Endometrium (tissue), 2 donors: ENCODE measurements around the gene MDN1.
"Not testable (repeated sequence)": the region's sequence is repeated elsewhere in the genome, so short reads cannot be mapped to it uniquely, and the experiment has no call there.

Experiments
- FAIRE-seq: peaks from 2 replicates; lab custom pipeline; 2012; peaks lifted over from hg19 to GRCh38; lab: Jason Lieb, UNC
- donor health status: control.
- donor health status: control.

Gene MDN1

GRCh38 chr6:89643406-89643805 is 176.2 kb downstream of the MDN1 start:
- FAIRE-seq, result no peak

GRCh38 chr6:89642956-89643355 is 176.6 kb downstream of the MDN1 start:
- no peak for FAIRE-seq

- FAIRE-seq, result not testable (repeated sequence)
These were observed 178.0 kb downstream of the MDN1 start for GRCh38 chr6:89641581-89641980.

DNA sequence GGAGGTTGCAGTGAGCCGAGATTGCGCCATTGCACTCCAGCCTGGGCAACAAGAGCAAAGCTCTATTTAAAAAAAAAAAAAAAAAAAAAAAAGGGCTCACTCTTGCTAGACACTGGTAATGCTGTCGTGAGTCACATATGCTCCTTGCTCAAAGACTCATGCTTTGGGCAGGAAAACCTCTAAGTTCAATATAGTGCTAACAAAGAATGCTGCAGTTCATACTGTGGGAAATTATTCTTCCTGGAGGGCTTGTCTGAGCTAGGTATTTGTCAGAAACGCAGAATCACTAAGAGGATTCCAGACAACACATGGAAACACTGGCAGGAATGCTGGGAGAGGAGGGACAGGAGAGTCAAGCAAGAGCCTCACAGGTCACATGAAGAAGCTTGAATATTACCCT is 178.8 kb downstream of the MDN1 start:
- no peak for FAIRE-seq

DNA sequence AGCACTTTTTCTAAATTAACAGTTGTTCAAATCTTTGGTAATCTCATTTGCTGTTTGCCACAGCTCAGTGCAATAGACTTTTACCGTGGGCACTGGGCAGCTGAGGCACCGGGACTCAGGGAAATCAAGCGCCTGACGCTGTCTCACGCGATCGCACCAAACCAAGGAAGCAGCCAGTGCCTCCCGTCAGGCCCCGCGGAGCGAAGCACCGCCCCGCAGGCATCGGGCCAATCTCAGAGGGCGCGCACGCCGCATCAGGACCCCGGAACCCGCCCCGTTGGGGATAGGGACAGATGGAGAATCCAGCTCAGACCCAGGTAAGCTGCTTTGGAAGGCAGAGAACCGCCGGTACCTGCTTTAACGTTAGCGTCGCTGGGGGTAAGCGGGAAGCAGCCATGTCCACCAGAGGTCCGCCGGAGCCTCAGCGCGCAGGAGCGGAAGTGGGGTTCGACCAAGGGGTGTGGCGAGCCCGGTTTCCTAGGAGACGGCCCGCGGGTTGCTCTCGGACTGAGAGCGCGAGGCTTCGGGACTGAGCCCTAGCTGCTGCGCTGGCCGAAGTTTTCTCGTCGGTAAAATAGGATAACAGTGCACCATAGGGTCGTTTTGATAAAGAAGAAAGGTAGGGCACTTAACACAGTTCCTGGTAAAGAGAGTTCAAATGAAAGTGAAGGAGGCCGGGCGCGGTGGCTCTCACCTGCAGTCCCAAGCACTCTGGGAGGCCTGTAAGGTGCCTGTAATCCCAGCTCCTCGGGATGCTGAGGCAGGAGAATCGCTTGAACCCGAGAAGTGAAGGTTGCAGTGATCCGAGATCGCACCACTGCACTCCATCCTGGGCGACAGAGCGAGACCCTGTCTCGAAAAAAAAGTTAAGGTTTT is 181.0 kb downstream of the MDN1 start, which contains the start of gene LYRM2:
Gene LYRM2, minus strand, starts transcription at position 428 of the 876 bp plus-strand sequence. Its CDS starts 31 bp downstream, at position 397.
- FAIRE-seq, result no peak

DNA sequence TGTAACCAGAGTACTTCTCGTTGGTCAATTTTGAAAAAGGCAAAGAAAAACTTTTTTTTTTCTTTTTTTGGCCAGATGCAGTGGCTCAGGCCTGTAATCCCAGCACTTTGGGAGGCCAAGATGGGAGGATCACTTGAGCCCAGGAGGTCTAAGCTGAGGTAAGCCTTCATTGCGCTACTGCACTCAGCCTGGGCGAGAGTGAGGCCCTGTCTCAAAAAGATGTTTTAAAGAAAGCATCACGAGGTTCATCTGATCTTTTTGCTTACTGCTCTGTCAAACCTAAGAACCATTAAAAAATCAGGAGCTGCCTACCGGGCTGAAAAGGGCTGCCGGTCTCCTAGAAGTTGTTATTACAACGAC is 181.7 kb downstream of the MDN1 start:
- FAIRE-seq, result no peak

DNA sequence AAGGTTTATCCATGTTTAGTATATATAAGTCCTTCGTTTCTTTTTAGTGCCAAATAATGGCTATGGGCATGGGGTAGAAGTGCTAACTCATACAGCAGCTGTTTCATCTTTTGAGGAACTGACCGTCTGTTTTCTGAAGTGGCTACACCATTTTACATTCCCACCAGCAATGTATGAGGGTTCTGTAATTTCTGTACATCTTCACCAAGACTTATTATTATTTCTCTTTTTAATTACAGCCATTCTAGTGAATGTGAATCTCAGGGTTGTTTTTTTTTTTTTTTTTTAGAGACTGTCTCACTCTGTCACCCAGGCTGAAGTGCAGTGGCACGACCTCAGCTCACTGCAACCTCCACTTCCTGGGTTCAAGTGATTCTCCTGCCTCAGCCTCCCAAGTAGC is 183.2 kb downstream of the MDN1 start:
- FAIRE-seq, result not testable (repeated sequence)

- no peak for FAIRE-seq
These were observed 189.1 kb downstream of the MDN1 start for GRCh38 chr6:89630488-89630887.

GRCh38 chr6:89623749-89624148 is 195.8 kb downstream of the MDN1 start:
- FAIRE-seq, result no peak

DNA sequence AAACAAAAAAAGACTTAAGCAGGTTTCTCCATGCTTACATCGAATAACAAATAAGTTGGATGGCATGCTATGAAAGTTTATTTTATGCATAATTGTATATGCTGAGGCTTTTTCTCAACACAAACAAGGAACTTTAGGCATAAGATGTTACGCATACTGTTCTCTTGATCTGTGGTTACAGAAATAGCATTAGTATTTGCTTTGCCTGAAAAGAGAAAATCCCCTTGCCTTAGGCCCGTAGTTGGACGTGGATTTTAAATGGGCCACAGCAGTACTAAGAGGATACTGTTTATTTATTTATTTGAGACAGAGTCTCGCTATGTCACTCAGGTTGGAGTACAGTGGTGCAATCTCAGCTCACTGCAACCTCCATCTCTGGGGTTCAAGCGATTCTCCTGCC is 200.0 kb downstream of the MDN1 start:
- no peak for FAIRE-seq

DNA sequence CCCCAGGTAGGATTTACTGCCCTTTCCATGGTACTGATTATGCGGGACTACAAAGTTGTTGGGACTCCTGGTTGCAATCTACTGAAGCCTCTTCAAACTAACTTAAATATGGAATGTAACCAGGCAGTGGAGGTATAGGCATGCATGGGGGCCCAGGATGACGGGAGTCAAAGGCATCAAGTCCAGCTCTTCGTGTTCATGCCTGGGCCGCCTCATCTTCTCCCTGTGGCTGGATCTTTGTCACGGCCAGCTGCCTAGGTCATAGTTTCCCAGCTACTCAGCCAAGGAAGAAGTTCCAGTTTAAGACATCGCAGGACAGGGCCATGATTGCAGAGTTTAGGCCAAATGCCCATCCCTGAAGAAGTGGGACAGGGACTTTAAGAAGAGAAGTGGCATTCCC is 201.6 kb downstream of the MDN1 start:
- no peak for FAIRE-seq

DNA sequence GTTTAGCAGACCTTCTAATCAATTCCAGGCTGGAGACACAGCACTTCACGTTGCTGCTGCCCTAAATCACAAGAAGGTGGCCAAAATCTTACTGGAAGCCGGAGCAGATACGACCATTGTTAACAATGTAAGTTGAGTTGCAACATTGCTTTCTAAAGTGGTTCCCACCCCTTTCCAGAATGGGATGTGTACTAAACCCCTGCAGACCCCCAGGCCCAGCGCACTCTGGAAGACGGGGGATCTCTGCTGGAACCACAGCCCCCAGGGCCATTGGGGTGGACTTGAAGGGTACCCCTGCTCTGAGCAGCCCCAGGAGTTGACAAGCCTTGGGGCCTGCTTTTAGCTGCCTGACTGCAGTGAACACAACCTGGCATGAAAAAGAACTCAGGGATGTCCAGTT is 203.1 kb downstream of the MDN1 start:
- FAIRE-seq, result no peak

GRCh38 chr6:89615882-89616281 is 203.7 kb downstream of the MDN1 start:
- no peak for FAIRE-seq

- FAIRE-seq, result no peak
These were observed 205.8 kb downstream of the MDN1 start for GRCh38 chr6:89613790-89614189.

DNA sequence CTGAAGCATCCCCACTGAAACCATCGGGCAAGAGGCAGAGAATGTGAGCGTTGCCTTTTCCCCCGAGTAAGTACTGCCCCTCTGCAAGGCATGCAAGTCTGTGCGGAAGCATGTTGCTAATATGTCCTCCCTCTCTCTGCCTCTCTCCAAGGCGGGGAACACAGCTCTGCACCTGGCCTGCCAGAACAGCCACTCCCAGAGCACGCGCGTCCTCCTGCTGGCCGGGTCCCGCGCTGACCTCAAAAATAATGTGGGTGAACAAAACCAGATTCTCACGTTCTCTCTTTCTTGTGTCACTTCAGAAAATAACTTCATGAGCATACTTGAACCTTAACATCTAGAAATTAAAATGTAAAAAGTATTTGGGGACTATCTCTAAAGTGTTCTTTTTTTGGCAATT is 207.5 kb downstream of the MDN1 start:
- FAIRE-seq, result no peak

- no peak for FAIRE-seq
These were observed 207.9 kb downstream of the MDN1 start for GRCh38 chr6:89611666-89612065.

DNA sequence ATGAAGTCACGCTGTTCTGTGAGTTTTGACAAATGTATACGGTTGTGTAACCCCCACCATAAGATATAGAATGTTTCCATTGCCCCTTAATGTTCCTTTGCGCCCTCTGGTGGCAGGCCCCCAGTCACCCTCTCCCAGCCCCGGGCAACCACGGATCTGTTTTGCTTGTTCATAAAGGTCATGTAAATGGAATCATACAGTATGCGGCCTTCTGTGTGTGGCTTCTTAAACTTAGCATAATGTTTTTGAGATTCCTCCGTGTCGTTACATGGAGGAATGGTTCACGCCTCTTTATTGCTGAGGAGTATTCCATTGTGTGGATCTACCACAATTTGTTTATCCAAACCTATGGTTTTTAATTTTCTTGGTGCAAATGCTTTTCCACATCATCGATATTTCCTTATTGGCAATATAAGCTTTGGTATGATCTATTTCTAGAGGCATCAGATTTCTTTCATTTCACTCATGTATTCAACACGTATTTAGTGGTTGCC is 209.4 kb downstream of the MDN1 start:
- FAIRE-seq, result no peak

- FAIRE-seq, result no peak
These were observed 213.7 kb downstream of the MDN1 start for GRCh38 chr6:89605861-89606260.

- no peak for FAIRE-seq
These were observed 214.9 kb downstream of the MDN1 start for GRCh38 chr6:89604653-89605052.

- FAIRE-seq, result no peak
These were observed 217.4 kb downstream of the MDN1 start for GRCh38 chr6:89602166-89602565.

DNA sequence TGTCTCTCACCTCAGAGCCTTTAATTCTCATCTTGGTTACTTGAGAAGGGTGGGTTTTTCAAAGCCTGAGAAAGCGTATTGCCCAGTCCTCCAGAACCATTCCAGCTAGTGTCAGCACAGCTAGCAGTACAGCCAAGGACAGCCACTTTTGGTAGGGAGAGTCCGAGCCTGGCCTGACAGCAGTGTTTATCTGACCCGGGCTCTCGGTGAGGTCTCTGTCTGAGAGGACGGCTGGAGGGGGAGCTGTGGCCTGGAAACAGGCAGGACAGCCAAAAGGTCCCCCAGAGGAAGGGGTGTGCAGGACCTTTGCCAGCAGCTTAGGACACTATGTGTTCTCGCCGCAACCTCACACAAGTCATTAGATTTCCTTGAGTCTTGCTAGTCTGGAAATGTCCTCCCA is 219.9 kb downstream of the MDN1 start:
- no peak for FAIRE-seq

GRCh38 chr6:89597988-89598387 is 221.6 kb downstream of the MDN1 start:
- FAIRE-seq, result no peak

GRCh38 chr6:89597372-89597771 is 222.2 kb downstream of the MDN1 start:
- no peak for FAIRE-seq

DNA sequence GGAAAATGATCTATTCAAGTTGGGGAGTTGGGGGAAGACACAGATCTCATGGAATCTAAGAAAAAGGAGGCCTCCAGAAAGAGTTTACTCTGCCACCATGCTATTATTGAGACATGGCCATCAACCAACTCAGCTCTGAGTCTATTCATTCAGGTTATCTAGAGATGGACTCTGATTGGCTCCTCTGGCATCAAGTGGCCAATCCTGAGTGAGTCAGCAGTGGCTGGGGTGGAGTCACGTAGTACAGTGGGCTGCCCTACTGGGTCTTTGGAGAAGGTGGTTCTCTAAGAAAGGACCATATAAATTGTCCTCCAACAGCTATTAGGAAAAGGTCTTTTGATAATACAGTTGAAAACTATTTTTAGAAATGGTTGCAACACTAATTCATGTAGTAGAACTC is 223.1 kb downstream of the MDN1 start:
- no peak for FAIRE-seq
